Dedifferentiated amniotic fluid mesenchymal stem cell (primary cell): Measurements from ENCODE around the gene CYB561D1.

Experiments
- DNase-seq: peaks from one replicate; pipeline ENCODE4 v3.0.0-alpha.2; 2016; ENCODE audit errors: extremely low spot score

The CYB561D1 gene

DNA sequence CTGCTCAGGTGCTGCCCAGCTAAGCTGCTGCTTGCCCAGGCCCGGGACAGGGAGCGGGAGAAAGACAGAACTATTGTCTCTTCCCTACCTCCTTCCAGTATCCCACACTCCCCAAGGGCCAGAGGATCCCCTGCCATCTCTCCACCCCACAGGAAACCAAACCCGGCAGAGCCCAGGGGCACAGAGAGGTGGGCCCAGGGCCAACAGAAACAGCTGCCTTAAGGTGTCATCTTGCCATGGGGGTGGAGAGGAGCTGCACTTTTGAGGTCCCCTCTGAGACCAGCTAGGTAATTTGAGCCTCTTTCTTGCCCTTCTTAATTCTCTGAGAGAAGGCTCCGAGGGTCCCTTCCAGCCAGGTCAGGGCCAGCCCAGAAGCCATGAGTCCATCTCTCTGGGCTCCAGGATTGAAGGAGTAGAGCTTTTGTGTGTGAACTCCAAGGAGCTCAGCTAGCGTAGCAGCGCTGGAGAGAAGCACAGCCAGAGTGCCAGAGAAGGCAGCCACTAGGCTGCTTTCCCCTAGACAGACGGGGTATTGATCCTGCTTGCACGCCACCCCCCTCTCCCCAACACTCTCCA is 36.1 kb downstream of the CYB561D1 start:
- DNase-seq: no peak

DNA sequence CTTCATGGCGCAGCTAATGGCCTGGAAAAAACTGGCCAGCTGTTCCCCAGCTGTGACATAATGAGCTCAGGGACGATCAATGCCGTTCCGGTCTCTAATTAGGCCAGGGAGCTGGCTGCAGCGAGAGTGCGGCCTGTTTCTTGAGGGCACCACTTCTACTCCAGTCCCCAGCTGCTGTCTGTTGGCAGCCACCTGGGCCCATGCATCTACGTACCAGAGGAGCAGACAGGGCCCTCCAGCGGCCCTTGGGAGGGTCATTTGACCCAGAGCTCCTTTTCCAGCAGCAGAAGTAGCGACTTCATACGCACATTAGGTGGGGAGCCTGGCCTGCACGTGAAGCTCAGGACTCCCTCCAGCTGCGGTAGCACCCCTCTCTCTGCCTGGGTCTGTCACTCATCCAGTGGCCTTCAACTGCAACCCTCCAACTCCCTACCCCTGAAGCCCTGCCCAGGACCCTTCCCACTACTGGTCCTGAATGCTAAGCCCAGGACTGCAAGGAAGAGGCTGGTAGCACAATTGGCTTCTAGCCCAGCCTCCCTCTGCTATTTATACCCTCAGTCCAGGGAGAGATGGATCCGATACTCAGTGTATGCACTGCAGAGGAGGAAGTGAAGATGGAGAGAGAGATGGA is 36.7 kb downstream of the CYB561D1 start:
- DNase-seq: no peak

DNA sequence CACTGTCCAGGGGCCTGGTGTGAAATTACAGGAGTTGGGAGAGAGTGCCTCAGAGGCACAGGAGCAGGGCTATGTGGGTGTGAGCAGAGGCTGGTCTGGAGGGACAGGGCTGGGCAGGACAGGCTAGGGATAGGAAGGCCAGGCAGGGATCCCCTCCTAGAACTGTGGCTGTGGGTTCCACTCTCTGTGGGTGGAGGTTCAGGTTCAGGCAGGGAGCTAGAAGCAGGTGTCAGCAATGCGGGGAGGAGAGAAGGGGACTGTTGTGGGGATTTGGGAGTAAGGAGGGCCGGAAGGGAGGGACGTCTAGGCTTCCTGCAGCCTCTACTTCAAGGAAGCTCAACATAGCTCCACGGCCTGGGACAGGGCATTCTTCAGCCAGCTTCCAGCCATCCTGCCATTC is 37.5 kb downstream of the CYB561D1 start:
- no peak for DNase-seq

DNA sequence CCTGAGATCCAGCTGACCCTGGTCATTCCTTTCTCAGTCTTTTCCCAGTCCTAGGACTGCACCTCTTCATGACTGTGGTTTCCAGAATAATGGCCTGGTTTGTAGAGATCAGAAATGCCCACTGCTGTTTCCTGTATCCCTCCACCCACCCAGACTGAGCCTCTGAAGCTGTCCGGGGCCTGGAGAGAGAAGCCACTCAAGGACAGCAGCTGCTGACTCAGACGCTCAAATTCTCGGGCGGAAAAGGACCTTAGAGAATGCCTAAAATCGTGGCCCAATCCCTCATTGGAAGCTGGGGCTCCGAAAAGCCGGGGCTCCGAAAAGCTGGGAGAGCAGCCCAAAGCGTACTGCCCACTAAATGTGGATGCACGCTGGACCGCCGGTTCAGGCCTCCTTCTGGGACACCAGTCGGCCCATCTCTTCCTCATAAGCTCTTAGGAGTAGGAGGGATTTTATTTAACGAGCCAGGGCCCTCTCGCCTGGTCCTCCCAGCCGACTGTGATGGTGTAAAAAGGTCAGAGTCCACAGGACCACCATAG is 38.0 kb downstream of the CYB561D1 start:
- DNase-seq: no peak

DNA sequence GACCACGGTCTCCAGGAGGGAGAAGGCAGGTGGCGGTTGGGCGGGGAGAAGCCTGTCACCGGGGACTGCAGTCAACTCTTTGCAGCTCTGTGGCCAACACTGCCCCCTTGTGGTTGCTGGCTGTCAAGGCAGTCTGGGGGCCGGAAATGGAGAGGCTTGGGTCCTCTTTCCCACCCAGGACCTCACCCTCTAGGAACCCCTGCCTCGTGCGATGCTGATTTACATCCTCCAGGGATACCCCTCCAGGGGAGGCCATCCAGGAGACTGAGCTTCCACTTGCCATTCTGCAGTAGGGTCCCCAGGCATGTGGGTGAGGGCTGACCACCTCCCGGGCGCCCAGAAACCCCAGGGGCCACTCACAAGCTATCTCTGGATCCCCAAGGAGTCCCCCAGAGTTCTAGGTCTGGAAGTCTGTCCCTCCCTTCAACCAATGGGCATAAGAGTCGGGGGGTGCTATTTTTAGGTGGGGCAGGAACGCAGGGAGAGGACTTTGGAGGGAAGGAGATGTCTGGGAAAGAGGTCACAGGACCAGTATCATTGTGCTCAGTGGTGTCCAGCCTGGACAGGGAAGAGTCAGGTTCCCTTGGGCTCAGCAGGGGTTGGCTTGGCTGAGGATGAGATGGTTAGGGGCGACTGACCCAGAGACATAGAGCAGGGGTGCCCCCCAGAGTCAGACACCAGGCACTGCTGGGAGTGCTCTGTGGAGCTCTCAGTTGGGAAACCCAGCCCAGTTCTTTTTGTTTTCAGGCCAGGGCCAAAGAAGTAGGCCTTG is 38.7 kb downstream of the CYB561D1 start:
- DNase-seq: peak; percentile 75

DNA sequence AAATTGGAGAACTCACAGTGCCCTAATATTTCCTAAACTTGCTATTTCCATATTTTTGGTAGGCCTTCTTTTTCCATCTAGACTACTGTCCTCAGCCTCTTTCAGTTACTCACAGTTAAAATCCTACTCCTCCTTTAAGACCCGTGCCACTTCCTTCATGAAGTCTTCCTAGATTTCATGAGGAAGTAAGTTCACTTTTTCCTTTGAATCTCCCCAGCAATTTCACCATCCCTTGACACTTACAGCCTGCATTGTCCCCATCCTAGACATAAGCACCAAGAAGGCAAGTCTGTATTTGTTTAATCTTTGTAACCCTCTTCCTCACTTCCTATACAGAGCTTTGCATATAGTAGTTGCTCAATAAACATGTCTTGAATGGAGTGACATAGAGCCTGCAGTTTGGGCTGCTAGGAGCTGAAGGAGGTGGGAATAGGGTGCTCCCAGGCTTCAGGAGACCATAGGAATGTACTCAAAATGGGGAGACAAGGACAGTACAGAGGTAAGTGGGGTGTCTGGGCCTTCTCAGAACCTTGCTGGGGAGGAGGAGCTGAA is 40.5 kb downstream of the CYB561D1 start:
- no peak for DNase-seq

DNA sequence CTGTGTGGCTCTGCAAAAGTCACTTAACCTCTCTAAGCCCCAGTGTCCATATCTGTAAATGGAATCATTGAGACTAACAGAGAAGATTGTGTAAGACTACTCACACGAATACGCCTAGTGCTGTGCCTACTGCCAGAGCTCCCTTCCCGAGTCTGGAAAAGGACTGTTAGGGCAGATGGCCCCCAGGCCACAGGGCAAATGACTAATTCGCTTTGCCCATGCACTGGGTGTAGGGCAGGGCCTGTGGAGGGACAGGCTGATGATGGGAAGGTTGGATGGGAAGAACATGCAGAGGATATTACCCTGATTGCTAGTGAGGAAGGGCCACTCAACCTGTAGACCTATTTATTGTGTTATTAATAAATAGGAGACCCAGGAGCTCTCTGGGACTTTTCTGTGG is 41.6 kb downstream of the CYB561D1 start:
- no peak for DNase-seq

DNA sequence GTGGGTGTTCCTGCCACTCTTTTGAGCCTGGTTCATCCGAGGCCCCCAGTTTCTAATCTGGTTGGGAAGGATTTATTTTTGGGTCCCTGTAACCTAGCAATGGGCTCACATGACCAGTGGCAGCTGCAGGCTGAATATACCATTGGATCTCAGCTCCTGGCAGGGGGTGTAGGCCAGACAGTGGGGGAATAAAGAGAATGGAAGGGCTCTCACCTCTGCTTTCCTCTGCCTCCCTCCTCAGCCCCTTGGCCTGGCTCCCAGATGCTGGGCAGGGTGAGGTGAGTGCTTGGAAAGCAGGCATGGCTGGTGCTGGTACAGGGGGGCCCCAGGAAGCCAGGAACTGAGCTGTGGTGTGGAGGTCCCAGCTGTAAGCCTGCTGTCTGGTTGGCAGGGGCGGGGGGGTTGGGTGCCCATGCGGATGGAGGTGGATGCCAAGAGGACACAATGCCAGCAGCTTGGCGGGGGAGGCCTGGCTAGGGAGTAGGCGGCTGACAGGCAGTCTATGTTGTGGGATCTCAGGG is 42.1 kb downstream of the CYB561D1 start:
- DNase-seq: no peak

DNA sequence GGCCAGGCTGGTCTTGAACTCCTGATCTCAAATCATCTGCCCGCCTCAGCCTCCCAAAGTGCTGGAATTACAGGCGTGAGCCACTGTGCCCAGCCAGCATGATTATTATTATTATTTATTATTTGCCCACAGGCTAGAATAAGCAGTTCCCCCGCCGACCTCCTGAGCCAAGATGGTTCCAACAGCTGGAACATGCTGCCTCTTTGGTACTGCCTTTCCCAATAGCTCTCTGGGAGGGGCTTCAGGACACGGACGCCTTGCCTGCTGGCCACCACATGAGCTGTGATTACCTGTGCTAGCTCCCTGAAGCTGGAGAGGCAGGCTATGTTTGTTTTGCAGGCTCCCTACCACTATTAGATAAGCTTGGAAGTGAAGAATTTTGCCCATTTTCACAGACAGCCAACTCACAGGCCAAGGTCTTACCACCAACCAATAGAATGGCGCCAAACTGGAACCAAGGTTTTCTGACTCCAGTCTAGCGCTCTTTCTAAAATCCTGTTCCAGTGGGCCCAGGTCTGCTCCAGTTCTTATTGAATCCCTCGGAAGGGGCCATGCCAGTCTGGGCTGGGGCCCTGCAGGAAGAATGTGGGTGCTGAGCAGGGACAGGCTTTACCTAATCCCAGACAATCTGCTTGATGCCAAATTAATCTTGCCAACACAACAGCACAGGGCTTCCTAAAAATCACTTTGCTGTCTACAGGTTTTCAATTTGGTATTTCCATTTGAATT is 43.7 kb downstream of the CYB561D1 start:
- no peak for DNase-seq

DNA sequence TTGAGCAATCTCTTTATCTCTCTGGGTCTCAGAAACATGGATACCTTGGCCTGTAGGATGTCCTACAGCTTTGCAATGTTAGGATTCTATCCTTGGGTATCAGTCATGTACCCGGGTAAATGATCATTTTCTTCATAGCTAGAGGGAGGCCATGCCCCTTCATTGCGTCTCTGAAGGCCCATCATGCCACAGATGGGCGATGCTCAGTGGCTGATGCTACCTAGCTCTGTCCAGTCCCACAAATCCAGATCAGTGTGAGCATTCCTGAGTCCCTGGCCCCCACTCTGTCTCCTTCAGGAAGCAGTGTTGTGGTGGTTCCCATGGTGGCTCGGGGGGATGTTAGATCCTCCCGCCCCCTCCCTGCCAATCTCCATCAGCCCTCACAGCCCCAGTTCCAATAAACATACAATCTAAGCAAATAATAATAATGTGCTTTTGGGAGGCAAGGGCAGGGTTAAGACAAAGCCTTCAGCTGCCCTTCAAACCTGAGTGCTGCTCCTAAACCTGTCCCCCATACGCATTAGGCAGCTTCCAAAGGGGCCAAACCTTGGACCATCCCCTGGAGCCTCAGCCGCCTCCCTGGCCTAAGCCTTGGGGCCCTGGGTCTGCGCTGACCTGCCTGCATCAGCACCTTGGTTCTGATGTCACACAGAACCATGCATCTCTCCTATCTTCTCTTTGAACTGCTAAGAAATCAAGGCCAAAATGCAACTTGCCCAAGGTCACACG is 45.1 kb downstream of the CYB561D1 start:
- no peak for DNase-seq

DNA sequence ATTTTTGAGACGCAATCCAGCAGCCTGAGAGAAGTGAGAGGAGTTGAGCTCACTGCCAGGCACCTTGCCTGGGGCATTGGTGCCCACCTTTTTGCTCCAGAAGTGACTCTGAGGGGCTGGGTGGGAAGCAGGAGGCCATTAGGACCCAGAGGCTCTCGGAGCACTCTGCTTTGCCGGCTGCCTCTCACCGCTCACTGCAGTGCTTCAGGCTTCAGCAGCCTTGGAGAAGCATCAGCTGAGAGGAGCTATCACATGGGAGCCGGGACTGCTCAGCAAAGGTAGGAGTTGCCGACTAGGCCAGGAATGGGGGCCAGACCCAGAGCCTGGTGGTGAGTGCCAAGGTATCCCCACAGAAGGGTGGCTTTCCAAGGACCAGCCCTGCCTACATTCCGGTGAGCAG is 45.8 kb downstream of the CYB561D1 start, which contains the start of gene GPR61:
TSS of gene GPR61 (plus strand) at position 197 of the 400 bp plus-strand sequence. CDS start 3,151 bp downstream, outside the sequence.
- DNase-seq: no peak

DNA sequence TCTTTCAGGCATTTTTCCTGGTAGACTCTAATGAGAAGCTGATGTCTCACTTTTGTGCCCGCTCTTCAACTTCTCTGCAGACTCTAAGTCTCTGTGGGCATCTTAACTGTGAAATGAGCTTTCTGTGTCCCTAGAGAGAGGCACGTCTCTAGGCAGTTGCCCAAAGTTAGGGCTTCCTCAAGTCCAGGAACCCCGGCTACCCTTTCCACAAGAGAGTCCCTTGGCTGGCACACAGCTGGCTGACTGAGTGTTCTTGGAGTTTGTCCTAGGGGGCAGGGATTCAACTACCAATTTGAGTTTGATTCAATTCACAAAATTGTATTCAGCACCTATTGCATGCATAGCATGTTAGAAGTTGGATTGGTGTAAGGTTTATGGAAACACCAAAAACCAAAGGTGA is 47.2 kb downstream of the CYB561D1 start:
- DNase-seq: no peak

DNA sequence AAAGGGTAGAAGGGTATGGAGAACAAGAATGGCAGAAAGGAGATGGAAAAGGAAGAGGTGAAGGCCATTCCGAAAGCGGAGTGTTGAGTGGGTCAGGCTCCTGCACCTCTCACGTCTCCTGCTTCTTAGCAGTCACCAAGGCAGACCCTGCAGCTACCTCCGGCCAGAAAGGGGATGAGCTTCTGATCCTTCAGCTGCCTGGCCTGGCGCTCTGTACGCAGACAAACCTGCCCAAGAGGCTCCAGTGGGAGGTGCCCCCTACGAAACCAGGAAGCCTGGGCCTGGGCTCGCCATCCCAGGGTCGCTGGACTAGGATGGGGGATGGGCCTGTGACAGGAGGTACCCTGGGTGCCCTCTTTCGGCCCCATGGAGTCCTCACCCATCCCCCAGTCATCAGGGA is 48.8 kb downstream of the CYB561D1 start:
- no peak for DNase-seq

DNA sequence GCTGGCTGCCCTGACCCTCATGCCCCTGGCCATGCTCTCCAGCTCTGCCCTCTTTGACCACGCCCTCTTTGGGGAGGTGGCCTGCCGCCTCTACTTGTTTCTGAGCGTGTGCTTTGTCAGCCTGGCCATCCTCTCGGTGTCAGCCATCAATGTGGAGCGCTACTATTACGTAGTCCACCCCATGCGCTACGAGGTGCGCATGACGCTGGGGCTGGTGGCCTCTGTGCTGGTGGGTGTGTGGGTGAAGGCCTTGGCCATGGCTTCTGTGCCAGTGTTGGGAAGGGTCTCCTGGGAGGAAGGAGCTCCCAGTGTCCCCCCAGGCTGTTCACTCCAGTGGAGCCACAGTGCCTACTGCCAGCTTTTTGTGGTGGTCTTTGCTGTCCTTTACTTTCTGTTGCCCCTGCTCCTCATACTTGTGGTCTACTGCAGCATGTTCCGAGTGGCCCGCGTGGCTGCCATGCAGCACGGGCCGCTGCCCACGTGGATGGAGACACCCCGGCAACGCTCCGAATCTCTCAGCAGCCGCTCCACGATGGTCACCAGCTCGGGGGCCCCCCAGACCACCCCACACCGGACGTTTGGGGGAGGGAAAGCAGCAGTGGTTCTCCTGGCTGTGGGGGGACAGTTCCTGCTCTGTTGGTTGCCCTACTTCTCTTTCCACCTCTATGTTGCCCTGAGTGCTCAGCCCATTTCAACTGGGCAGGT is 49.5 kb downstream of the CYB561D1 start:
- no peak for DNase-seq

DNA sequence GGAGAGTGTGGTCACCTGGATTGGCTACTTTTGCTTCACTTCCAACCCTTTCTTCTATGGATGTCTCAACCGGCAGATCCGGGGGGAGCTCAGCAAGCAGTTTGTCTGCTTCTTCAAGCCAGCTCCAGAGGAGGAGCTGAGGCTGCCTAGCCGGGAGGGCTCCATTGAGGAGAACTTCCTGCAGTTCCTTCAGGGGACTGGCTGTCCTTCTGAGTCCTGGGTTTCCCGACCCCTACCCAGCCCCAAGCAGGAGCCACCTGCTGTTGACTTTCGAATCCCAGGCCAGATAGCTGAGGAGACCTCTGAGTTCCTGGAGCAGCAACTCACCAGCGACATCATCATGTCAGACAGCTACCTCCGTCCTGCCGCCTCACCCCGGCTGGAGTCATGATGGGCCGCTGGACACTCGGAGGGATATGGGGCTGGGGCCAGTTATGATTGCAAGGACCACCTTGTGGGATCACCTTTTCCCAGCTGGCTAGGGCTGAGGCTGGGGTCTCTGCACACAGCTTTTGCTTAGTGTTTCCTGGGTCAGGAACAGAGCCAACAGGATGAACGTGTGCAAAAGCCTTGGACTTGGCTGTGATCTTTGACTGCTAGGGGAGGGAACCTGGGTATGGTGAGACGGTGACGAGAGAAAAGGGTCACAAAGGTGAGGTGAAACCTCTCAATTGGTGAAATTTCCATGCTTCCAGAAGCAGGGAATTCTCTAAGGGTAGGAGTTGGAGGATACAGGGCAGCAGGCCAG is 50.3 kb downstream of the CYB561D1 start:
- no peak for DNase-seq

DNA sequence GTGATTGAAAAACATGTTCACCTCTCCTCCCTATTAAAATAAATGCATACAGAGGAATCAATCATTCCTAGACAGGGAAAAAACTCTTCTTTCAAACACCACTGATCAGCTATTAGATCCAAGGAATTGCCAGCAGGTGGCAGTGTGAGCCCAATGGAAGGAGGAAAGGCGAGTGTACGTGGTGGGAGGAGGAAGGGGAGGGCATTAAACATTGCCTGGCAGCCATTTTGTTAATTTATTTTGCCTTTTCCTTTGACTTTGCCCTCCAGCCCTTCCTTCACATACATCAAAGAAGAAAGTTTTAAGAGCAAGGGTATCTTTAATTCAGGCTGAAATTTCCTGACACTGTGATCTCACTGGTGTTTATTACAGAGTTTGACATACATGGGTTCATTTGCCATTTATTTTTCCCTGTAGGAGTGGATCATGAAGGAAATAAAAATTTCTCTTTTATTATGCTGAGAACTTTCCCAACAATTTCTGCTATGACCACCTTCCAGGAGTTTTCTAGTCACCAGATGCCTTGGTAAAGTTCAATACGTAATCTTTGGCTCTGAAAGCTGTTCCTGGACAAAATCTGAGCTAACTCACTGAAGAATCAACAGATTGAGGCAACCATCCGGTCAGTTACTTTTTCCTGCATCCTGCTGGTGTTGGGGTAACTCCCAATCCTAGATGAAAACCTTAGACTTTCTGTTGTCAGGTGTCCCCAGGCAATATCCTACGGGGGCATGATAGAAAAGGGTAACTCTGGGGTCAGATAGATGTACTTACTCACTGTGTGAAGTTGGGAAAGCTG is 52.6 kb downstream of the CYB561D1 start:
- peak; percentile 95 for DNase-seq

DNA sequence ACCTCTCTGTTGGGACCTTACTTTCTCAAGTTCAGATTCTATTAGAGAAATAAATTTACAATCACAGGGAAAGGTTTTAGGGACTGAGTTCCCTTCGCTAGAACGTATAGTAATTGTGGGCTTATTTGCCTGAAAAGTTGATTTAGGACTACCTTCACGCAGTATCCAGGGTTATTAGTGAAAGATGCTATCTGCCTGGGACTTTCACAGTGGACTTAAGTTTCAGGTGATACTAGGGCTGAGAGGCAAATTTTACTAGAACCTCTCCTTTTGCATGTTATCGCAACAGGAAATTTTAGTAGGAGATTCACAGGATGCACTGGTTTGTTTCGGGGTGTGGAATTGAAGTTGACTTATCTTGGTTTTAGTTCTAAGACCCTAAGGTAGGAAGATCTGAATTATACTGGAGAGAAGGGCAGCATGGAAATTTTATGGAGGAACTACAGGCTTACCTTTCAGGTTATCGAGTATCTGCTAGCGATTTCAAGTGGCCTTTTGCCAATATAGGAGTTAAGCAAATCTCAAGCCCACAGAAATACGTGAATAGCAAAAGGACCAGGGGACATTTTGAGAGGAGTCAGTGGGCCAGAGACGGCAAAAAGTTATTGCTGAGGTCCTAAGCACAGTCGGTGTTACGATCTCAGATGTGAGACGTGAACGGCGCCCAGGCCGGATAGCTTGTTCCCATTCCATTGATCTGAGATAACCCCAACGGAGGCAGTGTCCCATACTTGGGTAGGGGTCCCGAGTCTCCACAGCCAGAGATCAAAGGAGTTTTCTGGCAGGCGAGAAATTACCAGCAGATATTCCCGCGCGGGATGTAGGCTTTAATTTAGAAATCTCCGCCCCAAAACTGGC is 53.8 kb downstream of the CYB561D1 start:
- peak; percentile 23 for DNase-seq
